ENCODE results near the gene S100A7. TPM values are rescaled to one million over a fixed set of nuclear protein-coding genes. Genes with fewer than 3 reads are reported as not detected.
"Not testable (repeated sequence)": the region's sequence is repeated elsewhere in the genome, so short reads cannot be mapped to it uniquely, and the experiment has no call there.

Gene S100A7
- total and polyA plus RNA-seq, 4 donors: 0.47 TPM; not detected in 3

GRCh38 chr1:153415850-153416570 lies 44.4 kb downstream of the S100A7 start, which contains the start of gene S100A7A:
S100A7A (plus strand) TSS chr1:153416520; CDS start chr1:153418083, 1,563 bp downstream.
- H3K27me3 ChIP-seq (ENCODE audit: control insufficient read depth in 3 of 3, insufficient read depth in 3 of 3, low read length in 2 of 3): no peaks in the 10 kb centered on the region
- H3K27ac ChIP-seq (ENCODE audit: low read depth in 1 of 2, low read length in 1 of 2): no peak within 1 kb of the TSS
- DNase-seq: no peak
- no peak within 1 kb of the TSS for H3K4me3 ChIP-seq
- WGBS, 2 donors: 72 to 84% methylated on average over 6 of the region's 6 CpGs
- no peaks in the 10 kb centered on the region for H3K4me1 ChIP-seq (ENCODE audit: control insufficient read depth in 5 of 5, insufficient read depth in 5 of 5, low read length in 5 of 5)
- H3K9ac ChIP-seq (ENCODE audit: insufficient read depth in 1 of 2, low read length in 2 of 2): no peak within 1 kb of the TSS
- peaks cover 0 to 4% (median 0%) of the 10 kb centered on the region in 4 donors for H3K9me3 ChIP-seq (ENCODE audit: control insufficient read depth in 4 of 4, insufficient read depth in 3 of 4, low read length in 3 of 4)
- no peaks in the 10 kb centered on the region for H3K36me3 ChIP-seq (ENCODE audit: control insufficient read depth in 4 of 4, insufficient read depth in 4 of 4, low read length in 4 of 4)
- no peak for ATAC-seq (ENCODE audit: insufficient read depth, low FRiP score)
- no peak for TF ChIP-seq CTCF (IDR thresholded peaks at IDR 0.05; ENCODE audit: control extremely low read depth, extremely low read depth)

GRCh38 chr1:153413961-153414360 lies 46.5 kb downstream of the S100A7 start:
- not testable (repeated sequence) for H3K9ac ChIP-seq (ENCODE audit: insufficient read depth in 1 of 2, low read length in 2 of 2); H3K27me3 ChIP-seq (ENCODE audit: control insufficient read depth in 3 of 3, insufficient read depth in 3 of 3, low read length in 2 of 3); H3K27ac ChIP-seq (ENCODE audit: low read depth in 1 of 2, low read length in 1 of 2); H3K36me3 ChIP-seq (ENCODE audit: control insufficient read depth in 4 of 4, insufficient read depth in 4 of 4, low read length in 4 of 4); H3K4me3 ChIP-seq; DNase-seq; ATAC-seq (ENCODE audit: insufficient read depth, low FRiP score); H3K4me1 ChIP-seq (ENCODE audit: control insufficient read depth in 5 of 5, insufficient read depth in 5 of 5, low read length in 5 of 5); H3K9me3 ChIP-seq (ENCODE audit: control insufficient read depth in 4 of 4, insufficient read depth in 3 of 4, low read length in 3 of 4)

Other genes with a start within 250 kb of the S100A7 start
- gene PRR9, start 243.1 kb downstream of the S100A7 start, total RNA-seq: not detected
- gene PRR9, start 243.1 kb downstream of the S100A7 start, polyA plus RNA-seq: under 1 TPM in 1 of 2 donors, not detected in 1; 0.22 TPM
- gene LORICRIN, start 201.0 kb downstream of the S100A7 start, total RNA-seq: not detected
- gene LORICRIN, start 201.0 kb downstream of the S100A7 start, polyA plus RNA-seq: not detected
- not detected for gene PGLYRP3, start 147.7 kb downstream of the S100A7 start, total RNA-seq
- not detected for gene PGLYRP3, start 147.7 kb downstream of the S100A7 start, polyA plus RNA-seq
- 1 to 10 TPM; 1.0 to 3.1 TPM for gene PGLYRP4, start 111.8 kb downstream of the S100A7 start, total RNA-seq
- gene PGLYRP4, start 111.8 kb downstream of the S100A7 start, polyA plus RNA-seq: 1 to 10 TPM in 1 of 2 donors, under 1 TPM in 1; 0.18 to 1.0 TPM
- 100 to 1,000 TPM; 394 to 769 TPM for gene S100A9, start 102.8 kb downstream of the S100A7 start, total RNA-seq
- gene S100A9, start 102.8 kb downstream of the S100A7 start, polyA plus RNA-seq: over 10,000 TPM in 1 of 2 donors, 100 to 1,000 TPM in 1; 550 to 16,342 TPM
- gene S100A12, start 85.0 kb downstream of the S100A7 start, total RNA-seq: 10 to 100 TPM; 14.9 to 31.7 TPM
- gene S100A12, start 85.0 kb downstream of the S100A7 start, polyA plus RNA-seq: 1,000 to 10,000 TPM in 1 of 2 donors, 10 to 100 TPM in 1; 43.9 to 1,191 TPM
- gene S100A8, start 69.6 kb downstream of the S100A7 start, total RNA-seq: 100 to 1,000 TPM in 1 of 2 donors, 10 to 100 TPM in 1; 69.8 to 556 TPM
- gene S100A8, start 69.6 kb downstream of the S100A7 start, polyA plus RNA-seq: 1,000 to 10,000 TPM in 1 of 2 donors, 100 to 1,000 TPM in 1; 623 to 6,695 TPM
- not detected for gene S100A7A, start 44.1 kb downstream of the S100A7 start, total RNA-seq
- not detected for gene S100A7A, start 44.1 kb downstream of the S100A7 start, polyA plus RNA-seq
- 1,000 to 10,000 TPM in 1 of 2 donors, 100 to 1,000 TPM in 1; 165 to 1,591 TPM for gene S100A6, start 75.3 kb upstream of the S100A7 start, total RNA-seq
- over 10,000 TPM in 1 of 2 donors, 1,000 to 10,000 TPM in 1; 2,413 to 10,136 TPM for gene S100A6, start 75.3 kb upstream of the S100A7 start, polyA plus RNA-seq
- gene S100A5, start 80.3 kb upstream of the S100A7 start, total RNA-seq: under 1 TPM in 1 of 2 donors, not detected in 1; 0.31 TPM
- gene S100A5, start 80.3 kb upstream of the S100A7 start, polyA plus RNA-seq: under 1 TPM; 0.31 to 0.32 TPM
- 100 to 1,000 TPM in 1 of 2 donors, 10 to 100 TPM in 1; 44.0 to 665 TPM for gene S100A4, start 85.2 kb upstream of the S100A7 start, total RNA-seq
- gene S100A4, start 85.2 kb upstream of the S100A7 start, polyA plus RNA-seq: 1,000 to 10,000 TPM in 1 of 2 donors, 100 to 1,000 TPM in 1; 860 to 2,351 TPM
- 1 to 10 TPM; 3.0 to 5.4 TPM for gene S100A3, start 88.6 kb upstream of the S100A7 start, total RNA-seq
- gene S100A3, start 88.6 kb upstream of the S100A7 start, polyA plus RNA-seq: 1 to 10 TPM; 6.5 to 8.0 TPM
- gene S100A2, start 105.2 kb upstream of the S100A7 start, total RNA-seq: 10 to 100 TPM in 1 of 2 donors, 1 to 10 TPM in 1; 1.1 to 41.2 TPM
- 100 to 1,000 TPM in 1 of 2 donors, 10 to 100 TPM in 1; 68.4 to 261 TPM for gene S100A2, start 105.2 kb upstream of the S100A7 start, polyA plus RNA-seq
- gene S100A16, start 152.5 kb upstream of the S100A7 start, total RNA-seq: 100 to 1,000 TPM in 1 of 2 donors, 10 to 100 TPM in 1; 70.6 to 119 TPM
- gene S100A16, start 152.5 kb upstream of the S100A7 start, polyA plus RNA-seq: 100 to 1,000 TPM; 162 to 182 TPM
- 100 to 1,000 TPM in 1 of 2 donors, 10 to 100 TPM in 1; 78.5 to 150 TPM for gene S100A14, start 155.7 kb upstream of the S100A7 start, total RNA-seq
- 100 to 1,000 TPM; 157 to 326 TPM for gene S100A14, start 155.7 kb upstream of the S100A7 start, polyA plus RNA-seq
- gene S100A13, start 166.9 kb upstream of the S100A7 start, total RNA-seq: 10 to 100 TPM; 36.2 to 92.1 TPM
- 100 to 1,000 TPM in 1 of 2 donors, 10 to 100 TPM in 1; 80.9 to 168 TPM for gene S100A13, start 166.9 kb upstream of the S100A7 start, polyA plus RNA-seq
- gene S100A1, start 167.8 kb upstream of the S100A7 start, total RNA-seq: 1 to 10 TPM in 1 of 2 donors, not detected in 1; 1.8 TPM
- gene S100A1, start 167.8 kb upstream of the S100A7 start, polyA plus RNA-seq: under 1 TPM; 0.31 to 0.91 TPM
- gene CHTOP, start 173.4 kb upstream of the S100A7 start, total RNA-seq: 10 to 100 TPM; 60.5 to 76.6 TPM
- gene CHTOP, start 173.4 kb upstream of the S100A7 start, polyA plus RNA-seq: 10 to 100 TPM; 51.2 to 56.3 TPM
- 10 to 100 TPM; 29.7 to 37.4 TPM for gene SNAPIN, start 198.1 kb upstream of the S100A7 start, total RNA-seq
- 10 to 100 TPM; 26.3 to 38.1 TPM for gene SNAPIN, start 198.1 kb upstream of the S100A7 start, polyA plus RNA-seq
- gene ILF2, start 210.3 kb upstream of the S100A7 start, total RNA-seq: 100 to 1,000 TPM; 101 to 121 TPM
- 100 to 1,000 TPM in 1 of 2 donors, 10 to 100 TPM in 1; 46.7 to 133 TPM for gene ILF2, start 210.3 kb upstream of the S100A7 start, polyA plus RNA-seq
- gene NPR1, start 218.0 kb upstream of the S100A7 start, total RNA-seq: 10 to 100 TPM; 16.7 to 98.9 TPM
- 10 to 100 TPM; 35.9 to 57.7 TPM for gene NPR1, start 218.0 kb upstream of the S100A7 start, polyA plus RNA-seq

Data from lung (tissue), 12 donors.